SHP77 (cell line): ENCODE results near the gene ACVR2A.

Source experiments
- DNase-seq, 2 experiments: peaks; one replicate each; lab custom pipeline; 2025; lab: John Stamatoyannopoulos, UW

Gene ACVR2A

DNA sequence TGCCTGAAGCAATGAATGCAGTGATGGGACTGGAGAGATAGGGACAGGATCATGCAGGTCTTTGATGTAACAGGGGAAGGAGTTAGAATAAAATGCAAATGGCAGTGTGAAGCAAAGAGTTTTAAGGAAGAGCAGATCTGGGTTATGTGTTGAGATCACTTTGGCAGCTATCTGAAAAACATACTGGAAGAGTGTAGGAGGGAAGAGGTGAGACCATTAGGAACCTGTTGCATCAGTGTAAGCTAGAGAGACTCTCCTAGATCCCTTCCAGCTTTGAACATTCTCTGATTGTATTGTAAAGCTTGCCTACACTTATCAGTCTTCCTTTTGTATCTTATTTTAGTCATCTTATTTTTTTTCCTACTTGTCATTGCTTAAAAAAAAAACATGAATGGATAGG, 10.5 kb downstream of the ACVR2A start:
- no peak for DNase-seq

DNA sequence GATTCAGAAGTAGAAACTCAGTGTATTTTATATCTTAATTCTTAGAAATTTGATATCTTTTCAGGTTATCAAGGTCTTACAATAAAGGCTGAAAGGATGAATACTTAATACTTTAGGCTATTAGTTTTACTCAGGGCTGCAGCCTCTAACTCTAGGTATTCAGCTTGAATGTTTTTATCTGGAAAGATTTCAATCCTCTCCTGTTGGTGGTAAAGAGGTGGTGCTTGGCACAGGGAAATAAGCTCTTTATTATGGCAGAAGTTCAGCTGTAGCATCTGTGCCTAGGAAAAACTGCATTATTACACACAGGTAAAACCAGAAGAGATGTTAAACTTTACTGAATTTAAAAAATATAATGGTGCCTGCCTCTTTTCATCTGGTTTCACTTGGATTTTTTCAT, 11.1 kb downstream of the ACVR2A start:
- DNase-seq: no peak

DNA sequence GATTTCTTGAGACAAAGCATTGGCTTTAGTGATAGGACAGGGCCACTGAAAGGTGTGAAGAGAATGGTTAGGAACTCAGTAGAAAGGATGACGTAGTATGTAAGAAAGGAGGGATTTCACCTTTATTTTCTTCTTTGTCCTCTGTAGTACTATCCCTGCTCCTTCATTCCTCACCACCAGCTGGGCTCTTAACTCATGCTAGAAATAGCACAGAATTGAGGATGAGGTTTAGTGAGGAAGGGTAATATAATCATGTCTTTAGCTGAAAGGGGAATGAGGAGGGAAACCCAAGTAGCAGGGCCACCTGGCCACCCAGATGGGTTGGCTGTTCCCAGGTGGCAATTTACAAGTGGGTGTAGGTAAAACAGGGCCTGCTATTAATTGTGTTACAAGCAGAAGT, 15.2 kb downstream of the ACVR2A start:
- DNase-seq: no peak

DNA sequence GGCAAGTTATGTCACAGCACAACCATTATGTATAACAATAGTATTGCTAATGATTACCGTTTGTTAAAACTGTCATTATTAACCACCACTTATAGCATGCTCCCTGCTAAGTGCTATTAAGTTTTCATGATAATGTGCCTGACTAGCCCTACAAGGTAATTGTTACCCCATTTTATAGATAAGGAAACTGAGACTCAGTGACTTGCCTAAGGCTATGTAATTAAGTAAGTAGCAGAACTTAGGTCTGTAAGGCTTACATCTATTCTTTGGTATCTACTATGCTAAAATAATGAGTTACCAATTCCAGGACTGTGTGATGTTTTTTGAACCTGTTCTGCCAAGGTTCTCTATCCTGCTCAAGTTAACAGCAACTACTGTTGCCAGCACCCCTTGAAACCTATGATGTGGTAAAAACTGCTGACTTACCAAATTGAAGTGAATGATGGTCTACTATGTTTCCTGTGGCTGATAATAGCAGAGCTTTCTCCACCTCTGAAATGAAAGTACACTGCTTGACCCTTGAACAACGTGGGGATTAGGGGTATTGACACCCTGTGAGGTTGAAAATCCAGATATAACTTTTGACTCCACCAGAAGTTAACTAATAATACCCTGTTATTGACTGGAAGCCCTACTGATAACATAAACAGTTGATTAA, 18.2 kb downstream of the ACVR2A start:
- DNase-seq: no peak

DNA sequence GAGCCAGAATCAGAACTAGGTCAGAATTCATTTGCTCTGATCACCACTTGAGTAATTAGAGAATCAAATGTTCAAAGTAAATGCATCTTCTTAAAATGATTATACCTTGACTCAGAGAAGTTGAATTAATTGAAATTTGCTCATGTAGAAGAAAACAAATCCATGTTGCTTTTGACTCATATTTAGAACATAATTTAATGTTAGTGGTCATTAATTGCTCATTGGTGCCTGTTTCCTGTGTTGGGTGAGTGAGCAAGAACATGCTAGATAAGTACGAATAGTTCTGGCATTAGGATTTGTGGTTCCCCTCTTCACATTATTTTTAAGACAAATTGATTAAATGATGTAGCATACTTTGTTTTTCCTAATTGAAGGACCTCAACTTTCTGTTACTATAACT, 19.0 kb downstream of the ACVR2A start:
- DNase-seq: no peak

DNA sequence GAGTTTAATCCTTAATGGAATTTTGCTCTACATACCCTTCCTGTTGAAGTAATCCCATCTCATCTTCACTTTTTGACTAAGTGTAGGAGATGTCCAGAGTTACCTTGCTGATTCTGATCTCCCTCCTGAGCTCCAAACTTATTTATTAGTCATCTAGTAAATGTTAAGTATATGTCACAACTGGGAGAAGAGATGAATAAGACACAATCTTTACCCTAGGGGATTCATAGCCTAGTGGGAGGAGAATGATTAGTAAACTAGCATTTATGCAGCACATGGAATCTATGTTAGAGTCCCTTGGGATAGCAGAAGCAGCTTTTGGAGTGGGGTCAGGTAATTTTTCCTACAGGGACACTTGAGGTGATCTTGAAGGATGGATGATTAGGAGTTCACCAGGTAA, 20.7 kb downstream of the ACVR2A start:
- DNase-seq: no peak

DNA sequence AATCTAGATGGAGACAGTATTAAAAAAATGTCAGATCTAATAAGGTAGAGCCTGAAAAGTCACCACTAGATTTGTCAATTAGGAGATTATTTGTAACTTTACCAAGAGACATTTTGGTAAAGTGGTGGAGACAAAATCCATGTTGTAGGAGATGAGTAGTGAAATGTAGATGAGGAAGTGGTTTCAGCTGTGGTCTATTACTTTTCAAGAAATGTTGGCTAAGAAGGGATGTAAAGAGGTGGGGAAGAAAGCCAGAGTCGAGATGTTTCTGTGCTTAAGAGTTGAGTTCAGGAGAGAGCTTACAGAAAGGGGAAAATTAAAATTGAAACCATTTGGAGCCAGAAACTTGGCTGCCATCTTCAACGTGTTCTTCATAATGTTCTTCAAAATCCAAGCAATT, 22.2 kb downstream of the ACVR2A start:
- no peak for DNase-seq

DNA sequence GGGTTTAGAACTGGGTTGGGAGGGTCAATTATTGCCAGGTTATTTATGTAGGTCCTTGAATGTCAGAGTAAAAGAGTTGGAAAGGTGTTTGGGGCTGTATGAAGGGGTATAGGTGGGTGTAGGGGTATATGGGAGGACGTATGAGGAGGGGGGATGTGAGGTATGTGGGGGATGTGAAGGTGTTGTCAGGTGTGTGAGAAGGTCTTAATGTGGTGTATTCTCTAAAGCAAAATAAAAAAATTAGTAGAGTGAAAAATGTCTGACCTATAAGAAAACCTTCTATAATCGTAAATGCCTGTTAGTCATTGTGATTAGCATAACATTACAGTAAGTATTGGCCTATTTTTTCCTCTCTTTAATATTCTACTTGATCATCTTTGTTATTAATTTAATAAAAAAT, 25.1 kb downstream of the ACVR2A start:
- no peak for DNase-seq

DNA sequence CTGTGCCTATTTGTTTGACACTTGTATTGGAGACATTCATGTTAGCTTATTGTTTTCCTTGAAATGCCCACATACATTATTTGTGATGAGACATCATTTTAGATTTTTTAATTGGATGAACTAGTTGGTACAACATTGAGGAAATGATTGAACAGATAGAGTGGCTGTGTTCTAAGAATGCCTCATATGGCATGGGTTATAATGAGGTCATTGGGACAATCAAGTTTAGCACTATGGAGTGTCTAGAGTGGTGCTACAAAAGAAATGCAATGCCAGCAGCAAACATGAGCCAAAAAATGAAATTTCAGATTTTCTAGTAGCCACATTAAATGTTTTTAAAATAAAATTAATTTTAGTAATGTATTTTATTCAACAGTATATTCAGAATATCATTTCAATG, 28.1 kb downstream of the ACVR2A start:
- DNase-seq: no peak

DNA sequence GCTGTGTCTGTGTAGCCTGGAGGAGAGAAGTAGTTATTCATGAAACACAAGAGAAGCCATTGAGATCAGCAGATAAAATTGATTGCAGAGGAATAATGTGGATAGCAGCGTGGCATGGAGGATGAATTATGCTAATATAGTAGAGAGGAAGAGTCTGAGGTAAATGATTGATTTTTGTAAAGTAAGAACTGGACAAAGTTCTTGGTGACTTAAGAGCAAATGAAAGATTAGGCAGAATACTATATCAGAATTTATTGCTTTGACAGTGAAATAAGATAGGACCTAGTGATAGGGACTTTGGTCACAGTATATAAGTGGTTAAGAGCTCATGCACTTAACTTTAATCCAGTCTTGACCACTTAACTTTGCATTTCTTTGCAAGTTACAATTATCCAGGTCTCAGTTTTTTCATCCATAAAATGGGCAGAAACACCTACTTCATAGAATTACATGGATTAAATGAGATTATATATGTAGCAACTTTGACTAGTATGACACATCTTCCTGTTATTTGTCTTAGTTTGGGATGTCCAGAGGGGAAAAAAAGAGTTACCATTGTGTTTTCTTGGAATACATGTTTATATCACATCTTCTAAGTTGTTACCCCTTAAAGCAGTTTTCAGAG, 29.1 kb downstream of the ACVR2A start:
- no peak for DNase-seq

DNA sequence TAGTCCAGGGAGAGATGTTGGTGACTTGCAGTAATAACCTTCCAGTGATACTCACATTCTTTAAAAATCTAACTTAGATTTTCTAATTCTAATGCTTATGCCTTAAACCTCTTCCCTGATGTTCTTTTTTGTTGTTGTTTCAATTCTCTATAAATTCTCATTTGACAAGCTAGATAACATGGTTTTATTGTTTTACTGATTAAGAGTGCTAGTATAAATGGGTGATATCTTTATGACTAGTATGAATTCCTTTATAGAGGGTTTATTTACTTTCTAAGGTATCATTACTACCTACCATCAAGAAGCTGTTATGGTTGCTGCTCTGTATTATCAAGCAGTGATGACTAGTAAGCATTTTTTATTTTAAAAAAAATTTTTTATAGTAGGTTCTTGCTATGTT, 35.0 kb downstream of the ACVR2A start:
- DNase-seq: no peak

DNA sequence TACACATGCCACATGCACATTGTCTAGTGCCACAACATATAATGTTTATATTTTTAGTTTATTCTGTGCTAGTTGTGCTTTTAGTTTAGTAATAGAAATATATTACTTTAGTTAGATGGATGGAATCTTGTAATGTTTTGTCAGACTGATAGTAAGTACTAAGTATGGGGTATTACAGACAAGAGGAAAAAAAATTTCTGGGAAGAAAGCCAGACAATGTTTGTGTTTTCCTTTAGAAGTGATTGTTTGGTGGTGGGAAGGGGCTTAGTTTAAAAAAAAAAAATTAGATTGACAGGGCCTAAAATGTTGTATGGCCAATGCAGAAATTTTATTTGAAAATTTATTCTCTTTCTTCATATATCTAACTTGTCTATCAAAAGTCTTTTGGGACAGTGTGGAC, 37.8 kb downstream of the ACVR2A start:
- DNase-seq: no peak

DNA sequence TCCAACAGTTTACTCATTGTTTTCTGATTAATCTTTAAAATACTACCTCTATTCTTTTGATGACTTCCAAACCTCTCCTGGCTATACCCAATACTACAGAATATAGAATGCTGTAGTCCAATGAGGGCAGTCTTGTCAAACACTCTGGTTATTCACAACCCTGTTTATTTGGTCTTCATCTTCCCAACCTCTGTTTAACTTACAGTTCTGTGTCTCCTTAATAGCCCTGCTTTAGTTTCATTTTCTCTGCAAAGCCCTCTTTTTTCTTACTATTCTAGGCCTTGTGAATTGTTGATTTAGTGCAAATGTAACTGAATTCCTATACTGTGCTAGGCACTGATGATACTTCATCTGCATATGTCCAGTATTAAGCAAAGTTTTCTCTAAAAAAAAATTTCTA, 40.0 kb downstream of the ACVR2A start:
- DNase-seq: no peak

DNA sequence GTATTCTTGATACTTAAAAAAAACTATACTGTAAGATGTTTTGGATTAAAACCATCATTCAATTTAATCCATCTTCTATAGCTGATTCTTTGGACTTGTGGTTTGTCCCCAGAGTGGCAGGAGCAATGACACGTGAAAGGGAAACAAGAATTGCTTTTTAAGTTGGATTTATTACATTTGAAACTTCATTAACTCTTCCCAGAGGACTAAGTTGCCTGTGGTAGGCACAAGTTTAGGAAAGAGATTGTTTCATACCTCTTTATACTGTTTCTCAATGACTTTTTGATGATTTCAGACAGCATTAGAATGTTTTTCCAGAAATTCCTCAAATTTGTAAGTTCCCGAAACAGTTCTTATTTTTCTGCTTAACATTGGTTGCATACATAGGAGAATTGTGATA, 41.3 kb downstream of the ACVR2A start:
- DNase-seq: no peak

DNA sequence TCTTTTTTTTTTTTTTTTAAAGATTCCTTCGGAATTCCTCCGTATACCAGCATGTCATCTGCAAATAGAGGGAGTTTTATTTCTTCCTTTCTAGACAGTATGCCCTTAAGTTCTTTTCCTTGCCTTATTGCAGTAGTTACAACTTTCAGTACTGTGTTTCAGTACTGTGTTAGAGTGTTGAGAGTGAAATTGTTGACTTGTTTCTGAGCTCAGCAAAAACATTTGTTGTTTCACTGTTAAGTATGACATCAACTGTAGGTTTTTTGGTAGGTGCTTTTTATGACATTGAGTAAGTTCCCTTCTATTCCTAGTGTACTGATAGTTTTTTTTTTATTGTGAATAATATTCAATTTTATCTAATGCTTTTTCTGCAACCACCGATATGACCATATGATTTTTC, 43.9 kb downstream of the ACVR2A start:
- DNase-seq: no peak

DNA sequence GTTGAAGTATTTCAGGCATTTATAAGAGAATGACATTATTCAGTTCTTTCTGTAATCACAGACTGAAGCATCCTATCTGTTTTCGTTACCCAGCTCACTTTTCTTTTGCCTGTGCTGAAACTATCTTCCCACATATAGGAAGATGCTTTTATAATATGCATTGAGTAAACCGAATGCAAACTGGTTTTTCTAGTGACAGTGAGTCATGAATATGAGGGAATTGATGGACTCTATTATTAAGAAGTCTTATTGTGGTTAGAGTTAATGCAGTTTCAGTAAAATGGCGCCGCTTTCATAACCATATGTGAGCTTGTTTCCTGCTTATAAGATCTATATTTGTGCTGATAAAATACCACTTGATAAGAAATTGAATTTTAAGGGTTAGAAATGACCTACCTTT, 59.2 kb downstream of the ACVR2A start:
- no peak for DNase-seq

DNA sequence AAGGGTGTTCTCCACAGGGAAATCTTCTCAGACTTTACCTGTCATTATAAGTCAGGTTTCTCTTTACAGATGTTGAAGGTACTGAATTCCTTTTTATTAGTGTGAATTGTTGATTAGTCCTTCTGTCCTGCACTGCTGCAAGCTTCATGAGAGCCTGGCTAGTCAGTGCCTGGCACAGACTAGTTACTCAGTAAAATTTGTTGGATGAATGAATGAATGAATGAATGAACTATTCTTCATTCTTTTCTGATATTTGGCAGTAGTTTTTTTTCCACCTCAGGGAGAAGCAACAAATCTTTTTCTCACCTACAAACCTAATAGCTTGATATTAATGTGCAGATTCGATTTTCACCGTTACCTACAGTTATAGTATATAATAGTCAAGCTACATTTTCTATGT, 64.3 kb downstream of the ACVR2A start:
- DNase-seq: no peak

DNA sequence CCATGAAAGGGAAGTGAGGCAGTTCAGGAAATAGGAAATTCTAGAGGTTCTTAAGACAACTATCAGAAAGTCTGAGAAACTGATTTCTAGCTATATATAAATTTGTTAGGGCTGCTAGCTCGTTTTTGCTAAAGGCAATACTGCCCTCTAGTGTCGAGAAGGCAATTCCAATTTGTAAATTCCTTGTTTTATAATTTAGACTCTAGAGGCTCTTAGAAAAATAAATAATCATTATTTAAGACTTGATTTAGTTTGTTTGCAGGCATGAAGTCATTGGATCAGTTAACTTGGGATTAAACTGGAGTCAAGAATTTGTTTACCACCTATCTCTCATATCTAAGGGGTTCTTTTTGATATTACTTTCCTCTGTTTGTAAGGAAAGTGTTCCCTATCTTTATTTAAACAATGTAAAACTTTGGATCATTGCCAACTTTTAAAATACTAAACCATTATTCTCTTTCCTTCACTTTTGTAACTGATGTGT, 66.2 kb downstream of the ACVR2A start:
- DNase-seq: peak in 1 of 2 experiments; percentile 1

DNA sequence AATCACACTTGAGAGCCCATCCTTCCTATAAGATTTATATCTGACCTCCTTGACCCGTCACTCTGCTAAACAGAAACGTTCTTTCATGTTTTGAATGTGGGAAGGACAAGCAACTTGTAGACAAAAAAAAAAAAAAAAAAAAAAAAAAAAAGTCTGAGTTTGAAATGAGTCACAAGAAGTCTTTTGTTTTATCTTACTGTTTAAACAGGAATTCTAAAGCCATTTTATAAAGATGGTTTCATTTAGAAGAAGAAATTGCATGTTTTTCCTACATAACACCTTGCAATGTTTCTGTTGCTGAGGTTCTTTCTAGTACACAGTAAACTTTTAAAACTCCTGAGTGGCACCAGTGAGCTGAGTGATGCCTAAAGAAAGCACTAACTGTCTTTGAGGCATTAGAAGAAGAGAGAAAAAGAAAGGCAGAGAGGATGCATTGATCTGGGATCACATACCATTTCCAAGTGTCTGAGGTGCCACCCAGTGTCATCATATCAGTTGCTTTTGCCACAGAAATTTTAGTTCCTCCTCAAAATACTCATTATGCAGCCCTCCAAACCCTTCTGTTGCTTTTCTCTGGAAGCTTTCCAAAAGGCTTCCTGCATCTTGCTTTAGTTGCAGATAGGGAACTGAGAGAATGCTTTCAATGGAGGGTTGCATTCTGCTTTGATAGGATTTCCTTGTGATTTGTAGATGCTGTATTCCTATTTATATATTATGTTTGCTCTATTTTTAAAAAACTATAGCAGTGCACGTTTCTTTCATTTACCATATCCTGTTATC, 69.1 kb downstream of the ACVR2A start:
- DNase-seq: no peak

DNA sequence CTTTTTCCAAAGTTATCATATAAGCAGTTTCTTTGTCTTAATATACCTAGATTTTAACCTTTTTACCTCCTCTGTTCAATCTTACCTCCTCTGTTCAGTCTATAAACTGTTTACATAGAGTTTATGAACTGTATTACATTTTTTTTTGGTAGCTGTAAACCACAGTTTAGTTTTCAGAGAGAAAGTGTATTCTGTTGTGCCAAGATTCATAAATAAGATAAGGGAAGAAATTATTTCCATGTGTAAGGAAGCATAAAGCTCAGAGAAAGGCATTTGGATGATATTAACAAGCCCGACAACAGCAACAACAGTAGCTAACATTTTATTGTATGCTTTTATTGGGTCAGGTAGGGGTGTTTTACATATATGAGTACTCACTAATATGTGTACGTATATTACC, 71.2 kb downstream of the ACVR2A start:
- no peak for DNase-seq

DNA sequence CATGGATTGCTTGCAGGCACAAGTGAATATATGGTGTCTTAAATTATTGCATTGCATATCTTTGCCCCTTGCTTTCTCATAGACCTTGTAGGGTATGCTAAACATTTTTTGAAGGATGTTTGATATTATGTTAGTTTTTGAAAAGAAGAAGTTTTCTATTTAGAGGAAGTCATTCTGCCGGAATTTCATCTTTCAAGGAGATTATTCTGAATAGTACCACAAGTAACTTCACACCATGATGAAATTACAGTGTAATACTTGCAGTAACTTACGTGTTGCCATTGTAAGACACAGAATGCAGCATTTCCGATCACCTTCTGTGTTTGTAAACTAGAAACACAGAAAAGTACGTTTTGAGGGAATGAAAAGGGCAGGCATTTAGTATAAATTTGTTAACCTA, 71.9 kb downstream of the ACVR2A start:
- DNase-seq: no peak

DNA sequence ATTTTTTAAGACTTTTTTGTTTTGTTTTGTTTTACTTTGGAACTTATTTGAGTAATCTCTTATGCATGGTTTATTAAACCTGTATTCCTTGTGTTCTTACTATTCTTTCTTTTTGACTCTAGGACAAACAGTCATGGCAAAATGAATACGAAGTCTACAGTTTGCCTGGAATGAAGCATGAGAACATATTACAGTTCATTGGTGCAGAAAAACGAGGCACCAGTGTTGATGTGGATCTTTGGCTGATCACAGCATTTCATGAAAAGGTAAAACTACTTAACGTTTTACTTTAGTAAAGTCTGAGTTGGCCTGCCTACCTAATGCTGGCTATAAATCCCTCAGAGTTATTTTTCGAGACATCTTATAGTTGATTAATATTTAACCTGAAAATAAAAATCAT, 72.3 kb downstream of the ACVR2A start:
- no peak for DNase-seq

DNA sequence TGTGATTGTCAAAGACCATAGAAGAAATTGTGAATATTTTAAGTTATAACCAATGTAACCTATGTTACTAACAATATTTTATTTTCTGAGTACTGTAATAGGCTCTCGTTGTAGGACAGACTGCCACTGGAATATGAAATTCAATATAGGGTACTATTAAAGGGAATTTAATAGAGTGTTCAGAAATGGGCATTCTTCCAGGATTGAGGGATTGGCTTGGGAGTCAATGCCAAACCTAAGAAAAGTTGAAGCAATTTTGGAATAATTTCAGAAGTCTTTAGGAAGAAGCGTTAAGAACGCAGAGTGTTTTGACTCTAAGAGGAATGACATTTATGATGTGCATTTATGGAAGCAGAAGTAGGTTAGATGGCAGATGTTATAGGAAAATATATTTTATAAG, 79.0 kb downstream of the ACVR2A start:
- DNase-seq: no peak
